ENCODE measurements around the gene MAN1C1.
"Not testable (repeated sequence)": the region's sequence is repeated elsewhere in the genome, so short reads cannot be mapped to it uniquely, and the experiment has no call there.

Gene MAN1C1

GRCh38 chr1:25689686-25690381, 73.2 kb downstream of the MAN1C1 start:
- Histone ChIP-seq H3K27ac (ENCODE audit: low read length) (no peak overlapping the region), H3K4me1 (ENCODE audit: control insufficient read depth, insufficient read depth, low read length) (no peaks in the 10 kb centered on the region), H3K27me3 (ENCODE audit: control insufficient read depth, insufficient read depth, low read length) (no peaks in the 10 kb centered on the region), H3K4me3 (ENCODE audit: low read length) (no peak overlapping the region), H3K9me3 (ENCODE audit: control insufficient read depth, insufficient read depth, low read length) (no peaks in the 10 kb centered on the region), H3K36me3 (ENCODE audit: control insufficient read depth, insufficient read depth, low read length) (no peaks in the 10 kb centered on the region)
- DNase-seq (ENCODE audit: low read depth, low spot score): no peak
- no CpG with 5 or more reads among the region's 18 CpGs for WGBS (ENCODE audit: insufficient coverage, insufficient read length)

GRCh38 chr1:25690396-25690956, 73.9 kb downstream of the MAN1C1 start:
- Histone ChIP-seq H3K9me3 (ENCODE audit: control insufficient read depth, insufficient read depth, low read length) (no peaks in the 10 kb centered on the region), H3K27ac (ENCODE audit: low read length) (no peak overlapping the region), H3K4me3 (ENCODE audit: low read length) (no peak overlapping the region), H3K36me3 (ENCODE audit: control insufficient read depth, insufficient read depth, low read length) (no peaks in the 10 kb centered on the region), H3K4me1 (ENCODE audit: control insufficient read depth, insufficient read depth, low read length) (no peaks in the 10 kb centered on the region; the same call in 1 of the 2 replicates), H3K27me3 (ENCODE audit: control insufficient read depth, insufficient read depth, low read length) (no peaks in the 10 kb centered on the region)
- DNase-seq (ENCODE audit: low read depth, low spot score): no peak
- no CpG with 5 or more reads among the region's 13 CpGs for WGBS (ENCODE audit: insufficient coverage, insufficient read length)

GRCh38 chr1:25691211-25691610, 74.6 kb downstream of the MAN1C1 start:
- H3K4me1 ChIP-seq (ENCODE audit: control insufficient read depth, insufficient read depth, low read length): no peaks in the 10 kb centered on the region; the same call in 1 of the 2 replicates
- WGBS (ENCODE audit: insufficient coverage, insufficient read length): no CpG with 5 or more reads among the region's 7 CpGs

GRCh38 chr1:25692560-25692959, 76.0 kb downstream of the MAN1C1 start:
- Histone ChIP-seq H3K4me3 (ENCODE audit: low read length) (no peak overlapping the region), H3K36me3 (ENCODE audit: control insufficient read depth, insufficient read depth, low read length) (no peaks in the 10 kb centered on the region), H3K27ac (ENCODE audit: low read length) (no peak overlapping the region), H3K4me1 (ENCODE audit: control insufficient read depth, insufficient read depth, low read length) (no peaks in the 10 kb centered on the region; the same call in 1 of the 2 replicates), H3K9me3 (ENCODE audit: control insufficient read depth, insufficient read depth, low read length) (no peaks in the 10 kb centered on the region), H3K27me3 (ENCODE audit: control insufficient read depth, insufficient read depth, low read length) (no peaks in the 10 kb centered on the region)
- no peak for DNase-seq (ENCODE audit: low read depth, low spot score)
- WGBS (ENCODE audit: insufficient coverage, insufficient read length): no CpG with 5 or more reads among the region's 6 CpGs

More at GRCh38 chr1:25691211-25691610, 74.6 kb downstream of the MAN1C1 start:
- no peaks in the 10 kb centered on the region for H3K36me3 ChIP-seq (ENCODE audit: control insufficient read depth, insufficient read depth, low read length)
- no peaks in the 10 kb centered on the region for H3K27me3 ChIP-seq (ENCODE audit: control insufficient read depth, insufficient read depth, low read length)
- H3K4me3 ChIP-seq (ENCODE audit: low read length): no peak overlapping the region
- H3K9me3 ChIP-seq (ENCODE audit: control insufficient read depth, insufficient read depth, low read length): no peaks in the 10 kb centered on the region
- H3K27ac ChIP-seq (ENCODE audit: low read length): no peak overlapping the region
- DNase-seq (ENCODE audit: low read depth, low spot score): no peak

- WGBS (ENCODE audit: insufficient coverage, insufficient read length): no CpG with 5 or more reads among the region's 9 CpGs
- Histone ChIP-seq H3K36me3 (ENCODE audit: control insufficient read depth, insufficient read depth, low read length) (no peaks in the 10 kb centered on the region), H3K4me1 (ENCODE audit: control insufficient read depth, insufficient read depth, low read length) (no peaks in the 10 kb centered on the region; the same call in 1 of the 2 replicates), H3K27me3 (ENCODE audit: control insufficient read depth, insufficient read depth, low read length) (no peaks in the 10 kb centered on the region), H3K4me3 (ENCODE audit: low read length) (no peak overlapping the region), H3K27ac (ENCODE audit: low read length) (no peak overlapping the region), H3K9me3 (ENCODE audit: control insufficient read depth, insufficient read depth, low read length) (no peaks in the 10 kb centered on the region)
- DNase-seq (ENCODE audit: low read depth, low spot score): no peak
These were observed 77.8 kb downstream of the MAN1C1 start for GRCh38 chr1:25694167-25695007.

- no CpG with 5 or more reads among the region's 15 CpGs for WGBS (ENCODE audit: insufficient coverage, insufficient read length)
- Histone ChIP-seq H3K27ac (ENCODE audit: low read length) (no peak overlapping the region), H3K36me3 (ENCODE audit: control insufficient read depth, insufficient read depth, low read length) (no peaks in the 10 kb centered on the region), H3K27me3 (ENCODE audit: control insufficient read depth, insufficient read depth, low read length) (no peaks in the 10 kb centered on the region), H3K4me3 (ENCODE audit: low read length) (no peak overlapping the region), H3K4me1 (ENCODE audit: control insufficient read depth, insufficient read depth, low read length) (no peaks in the 10 kb centered on the region; the same call in 1 of the 2 replicates), H3K9me3 (ENCODE audit: control insufficient read depth, insufficient read depth, low read length) (no peaks in the 10 kb centered on the region)
- DNase-seq (ENCODE audit: low read depth, low spot score): no peak
These were observed 78.6 kb downstream of the MAN1C1 start for GRCh38 chr1:25695090-25695770.

GRCh38 chr1:25695771-25696311, 79.2 kb downstream of the MAN1C1 start:
- Histone ChIP-seq H3K9me3 (ENCODE audit: control insufficient read depth, insufficient read depth, low read length) (no peaks in the 10 kb centered on the region), H3K36me3 (ENCODE audit: control insufficient read depth, insufficient read depth, low read length) (no peaks in the 10 kb centered on the region), H3K27me3 (ENCODE audit: control insufficient read depth, insufficient read depth, low read length) (no peaks in the 10 kb centered on the region), H3K4me1 (ENCODE audit: control insufficient read depth, insufficient read depth, low read length) (peaks cover 2% of the 10 kb centered on the region; the same call in 1 of the 2 replicates), H3K4me3 (ENCODE audit: low read length) (no peak overlapping the region), H3K27ac (ENCODE audit: low read length) (no peak overlapping the region)
- DNase-seq (ENCODE audit: low read depth, low spot score): no peak
- WGBS (ENCODE audit: insufficient coverage, insufficient read length): no CpG with 5 or more reads among the region's 11 CpGs

- not testable (repeated sequence) for DNase-seq (ENCODE audit: low read depth, low spot score); H3K27me3 ChIP-seq (ENCODE audit: control insufficient read depth, insufficient read depth, low read length); H3K4me1 ChIP-seq (ENCODE audit: control insufficient read depth, insufficient read depth, low read length); H3K9me3 ChIP-seq (ENCODE audit: control insufficient read depth, insufficient read depth, low read length); H3K27ac ChIP-seq (ENCODE audit: low read length); H3K36me3 ChIP-seq (ENCODE audit: control insufficient read depth, insufficient read depth, low read length); H3K4me3 ChIP-seq (ENCODE audit: low read length)
- WGBS (ENCODE audit: insufficient coverage, insufficient read length): no CpG with 5 or more reads among the region's 4 CpGs
These were observed 80.1 kb downstream of the MAN1C1 start for GRCh38 chr1:25696643-25697042.

- DNase-seq (ENCODE audit: low read depth, low spot score): no peak
- no CpG with 5 or more reads among the region's 10 CpGs for WGBS (ENCODE audit: insufficient coverage, insufficient read length)
These were observed 81.0 kb downstream of the MAN1C1 start for GRCh38 chr1:25697435-25698217.

More at GRCh38 chr1:25697435-25698217, 81.0 kb downstream of the MAN1C1 start:
- H3K27me3 ChIP-seq (ENCODE audit: control insufficient read depth, insufficient read depth, low read length): no peaks in the 10 kb centered on the region
- no peak overlapping the region for H3K27ac ChIP-seq (ENCODE audit: low read length)
- no peaks in the 10 kb centered on the region for H3K9me3 ChIP-seq (ENCODE audit: control insufficient read depth, insufficient read depth, low read length)
- H3K4me3 ChIP-seq (ENCODE audit: low read length): no peak overlapping the region
- peaks cover 2% of the 10 kb centered on the region for H3K4me1 ChIP-seq (ENCODE audit: control insufficient read depth, insufficient read depth, low read length)
- H3K36me3 ChIP-seq (ENCODE audit: control insufficient read depth, insufficient read depth, low read length): no peaks in the 10 kb centered on the region
